Mesothelial cell of epicardium (in vitro differentiated cells): ENCODE data around the gene EIF2A. TPM values are rescaled to one million over a fixed set of nuclear protein-coding genes. Genes with fewer than 3 reads are reported as not detected.
"Not testable (repeated sequence)": the region's sequence is repeated elsewhere in the genome, so short reads cannot be mapped to it uniquely, and the experiment has no call there.

Experiments used
- DNase-seq, 2 experiments: peaks; one replicate each; pipeline ENCODE4 v3.0.0; 2021; ENCODE audit warnings: low spot score in 2 of 2; ENCODE audit not compliant: unreplicated experiment in 2 of 2
- H3K27ac Mint-ChIP-seq: 2 replicates; pipeline ENCODE4 v1.8.0; 2021; ENCODE audit warnings: mixed read lengths
- H3K27me3 Mint-ChIP-seq: 2 replicates; pipeline ENCODE4 v1.8.0; 2021; ENCODE audit warnings: low read depth, mixed read lengths
- H3K36me3 Mint-ChIP-seq: 2 replicates; pipeline ENCODE4 v1.8.0; 2021; ENCODE audit warnings: mixed read lengths
- H3K4me1 Mint-ChIP-seq: 2 replicates; pipeline ENCODE4 v1.8.0; 2021; ENCODE audit warnings: mixed read lengths
- H3K4me3 Mint-ChIP-seq: 2 replicates; pipeline ENCODE4 v1.8.0; 2021; ENCODE audit warnings: mild to moderate bottlenecking, moderate library complexity, mixed read lengths
- H3K9me3 Mint-ChIP-seq: 2 replicates; pipeline ENCODE4 v1.8.0; 2021; ENCODE audit warnings: mixed read lengths
- total RNA-seq: library from RNA; stranded (reverse); gene quantifications from 3 replicates; pipeline ENCODE4 v1.2.1, GENCODE V29; 2021
- TF ChIP-seq, protein P1 (sequence below): fragments of 200-600 bp; sonication (generic); IDR thresholded peaks from one replicate; pipeline ENCODE4 v1.5.0; 2021; ENCODE audit warnings: antibody characterized with exemption; ENCODE audit not compliant: unreplicated experiment

The EIF2A gene
- total RNA-seq, 1 donor from 2014 or later = 56.8 TPM

DNA sequence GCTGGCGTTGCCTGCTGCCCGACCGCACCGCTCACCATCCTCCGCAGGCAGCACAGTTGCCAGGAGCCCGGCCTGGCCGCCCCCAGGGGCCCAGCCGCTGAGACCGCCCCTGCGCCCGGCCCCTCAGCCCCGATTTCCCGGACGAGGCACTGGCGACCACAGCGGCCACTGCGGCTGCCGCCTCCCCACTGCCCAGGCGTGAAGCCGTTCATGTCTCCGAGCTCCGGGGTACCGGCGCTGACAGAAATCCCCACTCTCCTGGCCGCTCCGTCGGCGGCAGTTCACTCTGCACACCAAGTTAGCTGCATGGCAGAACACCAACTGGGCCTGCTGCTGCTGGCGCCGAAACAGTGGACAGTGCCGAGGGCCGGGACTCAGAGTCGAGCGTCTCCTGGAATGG, 65.1 kb downstream of the EIF2A start:
- Mint-ChIP-seq H3K9me3 (peaks cover 4% of the 10 kb centered on the region), H3K27ac (no peak overlapping the region), H3K27me3 (no peaks in the 10 kb centered on the region), H3K4me1 (peaks cover 22% of the 10 kb centered on the region), H3K4me3 (no peak overlapping the region), H3K36me3 (peaks cover 17% of the 10 kb centered on the region)
- TF ChIP-seq, protein P1, sequence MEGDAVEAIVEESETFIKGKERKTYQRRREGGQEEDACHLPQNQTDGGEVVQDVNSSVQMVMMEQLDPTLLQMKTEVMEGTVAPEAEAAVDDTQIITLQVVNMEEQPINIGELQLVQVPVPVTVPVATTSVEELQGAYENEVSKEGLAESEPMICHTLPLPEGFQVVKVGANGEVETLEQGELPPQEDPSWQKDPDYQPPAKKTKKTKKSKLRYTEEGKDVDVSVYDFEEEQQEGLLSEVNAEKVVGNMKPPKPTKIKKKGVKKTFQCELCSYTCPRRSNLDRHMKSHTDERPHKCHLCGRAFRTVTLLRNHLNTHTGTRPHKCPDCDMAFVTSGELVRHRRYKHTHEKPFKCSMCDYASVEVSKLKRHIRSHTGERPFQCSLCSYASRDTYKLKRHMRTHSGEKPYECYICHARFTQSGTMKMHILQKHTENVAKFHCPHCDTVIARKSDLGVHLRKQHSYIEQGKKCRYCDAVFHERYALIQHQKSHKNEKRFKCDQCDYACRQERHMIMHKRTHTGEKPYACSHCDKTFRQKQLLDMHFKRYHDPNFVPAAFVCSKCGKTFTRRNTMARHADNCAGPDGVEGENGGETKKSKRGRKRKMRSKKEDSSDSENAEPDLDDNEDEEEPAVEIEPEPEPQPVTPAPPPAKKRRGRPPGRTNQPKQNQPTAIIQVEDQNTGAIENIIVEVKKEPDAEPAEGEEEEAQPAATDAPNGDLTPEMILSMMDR = no peak
- DNase-seq = no peak

DNA sequence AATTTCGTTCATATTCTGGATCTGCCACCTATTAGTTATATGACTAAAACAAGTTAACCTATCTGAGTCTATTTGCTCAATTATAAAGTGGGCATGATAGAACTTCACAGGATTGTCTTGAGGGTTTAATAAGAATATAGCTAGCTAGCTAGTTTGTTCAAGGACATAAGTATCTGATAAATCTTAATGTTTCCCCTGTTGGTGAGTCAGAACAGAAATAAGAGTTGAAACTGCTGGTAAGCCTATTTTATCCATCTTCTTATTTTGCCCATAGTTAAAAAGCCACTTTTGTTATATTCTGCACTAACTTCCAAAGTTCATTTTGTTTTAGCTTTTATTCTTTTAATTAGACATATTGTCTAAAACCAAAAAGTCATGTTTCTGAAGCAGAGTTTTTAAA, 65.9 kb downstream of the EIF2A start:
- H3K9me3 Mint-ChIP-seq = peaks cover 4% of the 10 kb centered on the region
- no peak for DNase-seq
- TF ChIP-seq, protein P1 = no peak
- no peaks in the 10 kb centered on the region for H3K27me3 Mint-ChIP-seq
- H3K4me1 Mint-ChIP-seq = peaks cover 18% of the 10 kb centered on the region
- H3K36me3 Mint-ChIP-seq = peaks cover 23% of the 10 kb centered on the region
- peak overlapping the region; percentile 72 for H3K27ac Mint-ChIP-seq
- H3K4me3 Mint-ChIP-seq = no peak overlapping the region

DNA sequence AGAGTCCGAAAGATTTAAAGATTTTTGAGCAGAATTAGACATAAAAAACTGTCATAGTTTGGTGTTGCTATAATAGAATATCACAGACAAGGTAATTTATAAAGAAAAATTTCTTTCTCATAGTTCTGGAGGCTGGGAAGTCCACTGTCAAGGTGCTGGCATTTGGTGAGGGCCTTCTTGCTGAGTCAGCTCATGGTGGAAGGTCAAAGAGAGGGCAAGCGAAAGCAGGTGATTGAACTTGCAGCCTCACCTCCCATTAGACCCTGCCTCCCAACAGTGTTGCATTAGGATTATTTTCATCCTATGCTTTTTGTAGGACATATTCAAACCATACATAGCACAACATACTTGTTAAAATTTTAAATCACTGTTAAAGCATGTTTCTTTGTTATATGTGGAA, 66.4 kb downstream of the EIF2A start:
- peaks cover 4% of the 10 kb centered on the region for H3K9me3 Mint-ChIP-seq
- TF ChIP-seq, protein P1 = no peak
- H3K4me3 Mint-ChIP-seq = no peak overlapping the region
- no peaks in the 10 kb centered on the region for H3K27me3 Mint-ChIP-seq
- H3K27ac Mint-ChIP-seq = peak overlapping the region; percentile 72
- H3K4me1 Mint-ChIP-seq = peaks cover 14% of the 10 kb centered on the region
- peaks cover 23% of the 10 kb centered on the region for H3K36me3 Mint-ChIP-seq
- no peak for DNase-seq

DNA sequence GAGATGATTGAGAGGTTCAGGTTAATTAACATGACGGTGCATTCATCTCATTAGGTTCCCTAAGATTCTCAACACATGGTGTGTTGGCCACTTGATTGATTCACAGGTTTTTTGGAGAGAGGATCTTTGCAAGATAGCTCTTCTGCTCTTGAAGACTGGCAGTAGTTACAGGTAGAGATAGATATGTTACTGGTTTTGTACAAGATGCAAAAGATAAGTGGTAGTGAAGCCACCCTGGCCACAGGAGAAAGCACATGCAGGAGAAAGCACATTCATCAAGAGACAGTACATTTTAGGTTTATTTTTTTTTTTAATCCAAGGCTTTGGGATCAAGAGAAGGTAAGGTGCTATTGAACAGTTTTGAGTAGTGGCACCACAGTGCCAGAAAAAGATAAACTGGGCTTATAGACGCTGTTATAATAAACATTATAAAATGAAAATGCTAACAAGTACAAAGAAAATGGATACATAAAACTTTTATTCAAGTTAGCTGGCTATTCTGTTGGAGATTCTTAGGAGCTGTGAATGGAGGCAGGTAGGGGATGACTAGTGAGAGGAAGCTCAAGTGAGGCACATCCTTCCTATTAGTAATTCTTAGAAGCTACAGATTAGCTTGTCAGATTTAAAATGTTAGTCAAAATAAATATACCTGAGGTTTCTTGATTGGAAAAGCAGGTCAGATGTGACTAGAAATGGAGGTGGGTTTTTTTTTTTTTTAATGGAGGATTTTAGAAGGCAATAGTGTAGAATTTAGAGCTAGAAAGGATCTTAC, 67.3 kb downstream of the EIF2A start:
- H3K4me3 Mint-ChIP-seq = no peak overlapping the region

DNA sequence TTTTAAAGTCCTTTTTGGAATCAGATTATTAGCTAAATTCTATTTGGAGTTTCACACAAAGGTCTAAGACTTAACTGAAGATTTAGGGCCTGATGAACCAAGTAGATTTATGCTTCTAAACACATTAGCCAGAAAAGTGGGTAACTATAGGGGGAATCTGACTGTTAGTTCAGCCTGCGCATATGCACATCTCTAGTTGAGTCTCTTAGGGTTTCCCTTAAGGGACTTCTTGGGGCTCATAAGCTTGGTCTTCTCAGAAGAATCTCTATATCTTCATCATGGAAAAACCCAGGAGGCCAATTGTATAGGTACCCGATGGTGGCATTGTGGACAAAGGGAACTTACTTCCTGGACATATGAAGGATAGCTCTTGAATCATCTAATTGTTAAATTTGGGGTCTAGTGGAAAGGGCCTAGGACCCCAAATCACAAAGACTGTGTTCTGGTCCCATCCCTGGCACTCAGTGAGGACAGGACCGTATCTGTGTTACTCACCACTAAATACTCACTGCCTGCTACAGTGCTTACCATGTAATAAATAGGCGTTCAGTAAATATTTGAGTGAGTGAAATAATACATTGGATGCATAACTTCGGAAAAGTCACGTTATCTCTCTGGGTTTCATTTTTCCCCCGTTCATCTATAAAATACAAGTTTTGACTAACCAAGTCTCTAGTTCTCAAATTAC, 73.6 kb downstream of the EIF2A start:
- DNase-seq = no peak
- peaks cover 18% of the 10 kb centered on the region for H3K36me3 Mint-ChIP-seq
- no peaks in the 10 kb centered on the region for H3K27me3 Mint-ChIP-seq
- TF ChIP-seq, protein P1 = no peak
- H3K27ac Mint-ChIP-seq = no peak overlapping the region
- H3K9me3 Mint-ChIP-seq = no peaks in the 10 kb centered on the region
- peaks cover 23% of the 10 kb centered on the region for H3K4me1 Mint-ChIP-seq
- no peak overlapping the region for H3K4me3 Mint-ChIP-seq

More for the DNA sequence above, 67.3 kb downstream of the EIF2A start:
- DNase-seq = no peak
- peaks cover 14% of the 10 kb centered on the region for H3K4me1 Mint-ChIP-seq
- no peaks in the 10 kb centered on the region for H3K27me3 Mint-ChIP-seq
- TF ChIP-seq, protein P1 = no peak
- peaks cover 4% of the 10 kb centered on the region for H3K9me3 Mint-ChIP-seq
- H3K27ac Mint-ChIP-seq = no peak overlapping the region
- H3K36me3 Mint-ChIP-seq = peaks cover 29% of the 10 kb centered on the region

DNA sequence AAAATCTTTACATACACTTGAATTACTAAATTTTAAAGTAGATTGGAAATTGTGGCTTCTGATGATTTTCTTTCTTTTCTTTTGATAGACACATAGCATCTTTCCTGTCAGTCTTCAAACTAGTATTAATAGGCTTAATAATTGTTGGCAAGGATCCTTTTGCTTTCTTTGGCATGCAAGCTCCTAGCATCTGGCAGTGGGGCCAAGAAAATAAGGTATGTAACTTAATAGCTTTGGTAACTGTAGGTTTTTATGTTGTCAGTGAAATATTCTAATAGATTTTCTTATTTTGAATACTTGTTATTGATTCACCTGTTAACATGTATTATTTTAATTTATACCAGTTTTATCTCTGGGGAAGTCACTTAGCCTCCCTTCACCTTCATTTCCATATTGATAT, 76.4 kb downstream of the EIF2A start:
- H3K4me3 Mint-ChIP-seq, H3K9me3 Mint-ChIP-seq, H3K27me3 Mint-ChIP-seq, DNase-seq, H3K27ac Mint-ChIP-seq: not testable (repeated sequence)
- Mint-ChIP-seq H3K36me3 (peaks cover 26% of the 10 kb centered on the region), H3K4me1 (peaks cover 25% of the 10 kb centered on the region)
